DOHH2 (cell line): ENCODE data around the gene MDFIC2.

ENCODE experiments used
- EZH2phosphoT487 ChIP-seq: fragments of 200-600 bp; sonication (generic); IDR thresholded peaks from 2 replicates; pipeline ENCODE4 v1.6.1; 2017; ENCODE audit warnings: borderline replicate concordance, mild to moderate bottlenecking, antibody characterized with exemption, low read length, moderate library complexity, mixed read lengths
- TF ChIP-seq, protein P1 (sequence below): fragments of 200-600 bp; sonication (generic); IDR thresholded peaks from one replicate; pipeline ENCODE4 v1.5.1; 2014; ENCODE audit warnings: antibody characterized with exemption, mild to moderate bottlenecking, low read depth, low read length; ENCODE audit not compliant: poor library complexity, severe bottlenecking

GRCh38 chr3:70256566-70256965 is 55.9 kb downstream of the MDFIC2 start:
- TF ChIP-seq, protein P1, sequence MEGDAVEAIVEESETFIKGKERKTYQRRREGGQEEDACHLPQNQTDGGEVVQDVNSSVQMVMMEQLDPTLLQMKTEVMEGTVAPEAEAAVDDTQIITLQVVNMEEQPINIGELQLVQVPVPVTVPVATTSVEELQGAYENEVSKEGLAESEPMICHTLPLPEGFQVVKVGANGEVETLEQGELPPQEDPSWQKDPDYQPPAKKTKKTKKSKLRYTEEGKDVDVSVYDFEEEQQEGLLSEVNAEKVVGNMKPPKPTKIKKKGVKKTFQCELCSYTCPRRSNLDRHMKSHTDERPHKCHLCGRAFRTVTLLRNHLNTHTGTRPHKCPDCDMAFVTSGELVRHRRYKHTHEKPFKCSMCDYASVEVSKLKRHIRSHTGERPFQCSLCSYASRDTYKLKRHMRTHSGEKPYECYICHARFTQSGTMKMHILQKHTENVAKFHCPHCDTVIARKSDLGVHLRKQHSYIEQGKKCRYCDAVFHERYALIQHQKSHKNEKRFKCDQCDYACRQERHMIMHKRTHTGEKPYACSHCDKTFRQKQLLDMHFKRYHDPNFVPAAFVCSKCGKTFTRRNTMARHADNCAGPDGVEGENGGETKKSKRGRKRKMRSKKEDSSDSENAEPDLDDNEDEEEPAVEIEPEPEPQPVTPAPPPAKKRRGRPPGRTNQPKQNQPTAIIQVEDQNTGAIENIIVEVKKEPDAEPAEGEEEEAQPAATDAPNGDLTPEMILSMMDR = no peak
- no peak for TF ChIP-seq EZH2phosphoT487
